Measurements from ENCODE around the gene IFNA14.
"Not testable (repeated sequence)": the region's sequence is repeated elsewhere in the genome, so short reads cannot be mapped to it uniquely, and the experiment has no call there.

Gene IFNA14

DNA sequence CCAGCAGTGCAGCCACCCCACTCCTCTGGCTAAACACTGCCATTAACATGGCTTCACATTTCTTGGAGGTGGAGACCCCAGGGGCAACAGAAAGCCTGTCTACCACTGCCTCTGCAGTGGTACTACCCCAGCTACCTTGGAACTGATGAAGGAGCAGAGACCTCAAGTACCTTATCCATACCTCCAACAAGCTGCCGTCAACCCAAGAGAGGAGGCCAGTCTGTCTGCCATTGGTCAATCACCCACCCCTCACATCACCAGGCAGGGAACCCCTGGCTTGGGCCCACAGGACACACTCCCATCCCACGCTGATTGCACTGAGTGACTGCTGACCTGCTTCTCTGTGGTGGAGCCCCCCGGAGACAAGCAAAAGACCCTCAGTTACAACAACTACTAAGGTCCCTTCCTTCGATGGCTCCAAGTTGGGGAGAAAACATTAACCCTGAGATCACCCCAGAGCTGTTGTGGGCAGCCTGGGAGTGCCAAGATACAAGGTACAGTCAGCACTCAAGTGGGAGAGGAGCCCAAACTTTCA is 5.6 kb downstream of the IFNA14 start:
- Histone ChIP-seq H3K4me1 (ENCODE audit: insufficient read depth, low read length, poor library complexity, severe bottlenecking) (peaks cover 10% of the 10 kb centered on the region), H3K27me3 (ENCODE audit: insufficient read depth, low read length, poor library complexity, severe bottlenecking) (no peaks in the 10 kb centered on the region), H3K9ac (ENCODE audit: low read depth, low read length, poor library complexity, severe bottlenecking) (no peak overlapping the region), H4K20me1 (ENCODE audit: insufficient read depth, low read length, poor library complexity, severe bottlenecking) (no peaks in the 10 kb centered on the region), H3F3A (ENCODE audit: low read depth) (no peaks in the 10 kb centered on the region), H3K4me2 (ENCODE audit: low read depth, low read length, poor library complexity, severe bottlenecking) (no peak overlapping the region), H3K79me2 (ENCODE audit: insufficient read depth, low read length) (no peaks in the 10 kb centered on the region), H2AFZ (ENCODE audit: low read length) (no peak overlapping the region), H3K36me3 (ENCODE audit: insufficient read depth, low read length) (no peaks in the 10 kb centered on the region), H3K4me3 (ENCODE audit: low read length, poor library complexity, severe bottlenecking) (no peak overlapping the region), H3K9me3 (ENCODE audit: insufficient read depth, low read depth, low read length) (no peaks in the 10 kb centered on the region), H3K9me2 (replicated peaks; ENCODE audit: low read depth, low read length) (no peaks in the 10 kb centered on the region)
- TF ChIP-seq, protein P1, sequence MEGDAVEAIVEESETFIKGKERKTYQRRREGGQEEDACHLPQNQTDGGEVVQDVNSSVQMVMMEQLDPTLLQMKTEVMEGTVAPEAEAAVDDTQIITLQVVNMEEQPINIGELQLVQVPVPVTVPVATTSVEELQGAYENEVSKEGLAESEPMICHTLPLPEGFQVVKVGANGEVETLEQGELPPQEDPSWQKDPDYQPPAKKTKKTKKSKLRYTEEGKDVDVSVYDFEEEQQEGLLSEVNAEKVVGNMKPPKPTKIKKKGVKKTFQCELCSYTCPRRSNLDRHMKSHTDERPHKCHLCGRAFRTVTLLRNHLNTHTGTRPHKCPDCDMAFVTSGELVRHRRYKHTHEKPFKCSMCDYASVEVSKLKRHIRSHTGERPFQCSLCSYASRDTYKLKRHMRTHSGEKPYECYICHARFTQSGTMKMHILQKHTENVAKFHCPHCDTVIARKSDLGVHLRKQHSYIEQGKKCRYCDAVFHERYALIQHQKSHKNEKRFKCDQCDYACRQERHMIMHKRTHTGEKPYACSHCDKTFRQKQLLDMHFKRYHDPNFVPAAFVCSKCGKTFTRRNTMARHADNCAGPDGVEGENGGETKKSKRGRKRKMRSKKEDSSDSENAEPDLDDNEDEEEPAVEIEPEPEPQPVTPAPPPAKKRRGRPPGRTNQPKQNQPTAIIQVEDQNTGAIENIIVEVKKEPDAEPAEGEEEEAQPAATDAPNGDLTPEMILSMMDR (conservative IDR thresholded peaks at IDR 0.05; ENCODE audit: low read length) = no peak
- TF ChIP-seq EZH2phosphoT487 (IDR thresholded peaks at IDR 0.05; ENCODE audit: borderline replicate concordance) = no peak

DNA sequence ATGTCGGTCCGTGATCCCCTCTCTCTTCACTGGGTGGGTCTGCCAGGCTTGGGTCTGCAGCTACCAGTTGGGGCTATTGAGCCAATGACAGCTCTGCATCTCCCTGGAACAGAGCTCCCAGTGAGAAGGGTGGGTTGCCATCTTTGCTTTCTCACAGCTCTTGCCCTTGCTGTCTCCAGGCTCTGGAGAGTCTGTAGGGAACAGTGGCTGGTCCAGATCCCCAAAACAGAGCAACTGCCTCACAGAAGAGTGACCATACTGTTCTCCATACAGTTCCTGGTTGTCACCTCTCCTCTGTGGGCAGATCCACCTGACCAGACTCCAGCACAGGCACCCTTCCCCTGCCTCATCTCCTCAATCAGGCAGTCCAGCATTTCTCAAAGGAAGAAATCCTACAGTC is 6.5 kb downstream of the IFNA14 start:
- no peaks in the 10 kb centered on the region for H3K27me3 ChIP-seq (ENCODE audit: insufficient read depth, low read length, poor library complexity, severe bottlenecking)
- H3F3A ChIP-seq (ENCODE audit: low read depth) = no peaks in the 10 kb centered on the region
- no peak overlapping the region for H3K9ac ChIP-seq (ENCODE audit: low read depth, low read length, poor library complexity, severe bottlenecking)
- H4K20me1 ChIP-seq (ENCODE audit: insufficient read depth, low read length, poor library complexity, severe bottlenecking) = no peaks in the 10 kb centered on the region
- H3K36me3 ChIP-seq (ENCODE audit: insufficient read depth, low read length) = no peaks in the 10 kb centered on the region
- H2AFZ ChIP-seq (ENCODE audit: low read length) = no peak overlapping the region
- H3K79me2 ChIP-seq (ENCODE audit: insufficient read depth, low read length) = no peaks in the 10 kb centered on the region
- H3K4me3 ChIP-seq (ENCODE audit: low read length, poor library complexity, severe bottlenecking) = no peak overlapping the region
- no peaks in the 10 kb centered on the region for H3K9me2 ChIP-seq (replicated peaks; ENCODE audit: low read depth, low read length)
- H3K4me1 ChIP-seq (ENCODE audit: insufficient read depth, low read length, poor library complexity, severe bottlenecking) = peaks cover 10% of the 10 kb centered on the region
- TF ChIP-seq, protein P1 (conservative IDR thresholded peaks at IDR 0.05; ENCODE audit: low read length) = no peak
- no peak for TF ChIP-seq EZH2phosphoT487 (IDR thresholded peaks at IDR 0.05; ENCODE audit: borderline replicate concordance)
- no peak overlapping the region for H3K4me2 ChIP-seq (ENCODE audit: low read depth, low read length, poor library complexity, severe bottlenecking)
- no peaks in the 10 kb centered on the region for H3K9me3 ChIP-seq (ENCODE audit: insufficient read depth, low read depth, low read length)

DNA sequence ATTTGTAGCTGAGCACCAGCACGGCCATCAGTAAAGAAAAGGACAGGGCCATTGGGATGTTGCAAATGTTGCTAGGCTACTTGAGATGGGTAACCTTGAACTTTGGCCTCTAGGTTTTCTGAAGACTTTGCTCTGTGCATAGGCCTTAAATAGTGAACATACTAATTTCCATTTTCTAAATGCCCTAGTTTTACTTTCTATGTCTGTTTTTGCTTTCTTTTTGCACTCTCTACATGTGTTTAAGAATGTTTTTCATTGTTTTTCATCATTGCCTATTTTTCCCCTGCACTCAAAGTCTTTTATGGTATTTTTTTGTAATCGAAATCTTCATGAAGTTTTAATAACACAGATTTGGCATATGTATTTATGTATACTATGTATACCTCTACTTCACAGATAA is 11.7 kb downstream of the IFNA14 start, which contains the start of gene IFNA17:
Gene IFNA17 (minus strand): TSS at position 101 of the 400 bp plus-strand sequence. CDS start 49 bp downstream, at position 52.
- no peaks in the 10 kb centered on the region for H3K9me2 ChIP-seq (replicated peaks; ENCODE audit: low read depth, low read length)
- H3K9me3 ChIP-seq (ENCODE audit: insufficient read depth, low read depth, low read length) = no peaks in the 10 kb centered on the region
- no peak within 1 kb of the TSS for H3K4me3 ChIP-seq (ENCODE audit: low read length, poor library complexity, severe bottlenecking)
- no peak for TF ChIP-seq EZH2phosphoT487 (IDR thresholded peaks at IDR 0.05; ENCODE audit: borderline replicate concordance)
- TF ChIP-seq, protein P1 (conservative IDR thresholded peaks at IDR 0.05; ENCODE audit: low read length) = no peak
- no peak within 1 kb of the TSS for H2AFZ ChIP-seq (ENCODE audit: low read length)
- no peak within 1 kb of the TSS for H3K9ac ChIP-seq (ENCODE audit: low read depth, low read length, poor library complexity, severe bottlenecking)
- H3K27me3 ChIP-seq (ENCODE audit: insufficient read depth, low read length, poor library complexity, severe bottlenecking) = no peaks in the 10 kb centered on the region
- H3K79me2 ChIP-seq (ENCODE audit: insufficient read depth, low read length) = no peaks in the 10 kb centered on the region
- H3K36me3 ChIP-seq (ENCODE audit: insufficient read depth, low read length) = no peaks in the 10 kb centered on the region
- no peak within 1 kb of the TSS for H3K4me2 ChIP-seq (ENCODE audit: low read depth, low read length, poor library complexity, severe bottlenecking)
- no peaks in the 10 kb centered on the region for H3K4me1 ChIP-seq (ENCODE audit: insufficient read depth, low read length, poor library complexity, severe bottlenecking)
- no peaks in the 10 kb centered on the region for H3F3A ChIP-seq (ENCODE audit: low read depth)
- no peaks in the 10 kb centered on the region for H4K20me1 ChIP-seq (ENCODE audit: insufficient read depth, low read length, poor library complexity, severe bottlenecking)

DNA sequence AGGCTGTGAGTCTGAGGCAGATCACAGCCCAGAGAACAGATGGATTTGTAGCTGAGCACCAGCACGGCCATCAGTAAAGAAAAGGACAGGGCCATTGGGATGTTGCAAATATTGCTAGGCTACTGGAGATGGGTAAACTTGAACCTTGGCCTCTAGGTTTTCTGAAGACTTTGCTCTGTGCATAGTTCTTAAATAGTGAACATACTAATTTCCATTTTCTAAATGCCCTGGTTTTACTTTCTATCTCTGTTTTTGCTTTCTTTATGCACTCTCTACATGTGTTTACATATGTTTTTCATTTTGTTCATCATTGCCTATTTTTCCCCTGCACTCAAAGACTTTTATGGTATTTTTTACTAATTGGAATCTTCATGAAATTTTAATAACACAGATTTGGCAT is 22.6 kb downstream of the IFNA14 start, which contains the start of gene IFNA16:
Gene IFNA16 (minus strand): TSS at position 101 of the 400 bp plus-strand sequence. CDS start 6 bp downstream, at position 95.
- H3K9me3 ChIP-seq (ENCODE audit: insufficient read depth, low read depth, low read length); H3K36me3 ChIP-seq (ENCODE audit: insufficient read depth, low read length); H4K20me1 ChIP-seq (ENCODE audit: insufficient read depth, low read length, poor library complexity, severe bottlenecking); H3K4me1 ChIP-seq (ENCODE audit: insufficient read depth, low read length, poor library complexity, severe bottlenecking); H3K4me3 ChIP-seq (ENCODE audit: low read length, poor library complexity, severe bottlenecking); H3F3A ChIP-seq (ENCODE audit: low read depth); H3K79me2 ChIP-seq (ENCODE audit: insufficient read depth, low read length); H2AFZ ChIP-seq (ENCODE audit: low read length); H3K4me2 ChIP-seq (ENCODE audit: low read depth, low read length, poor library complexity, severe bottlenecking); H3K27me3 ChIP-seq (ENCODE audit: insufficient read depth, low read length, poor library complexity, severe bottlenecking); H3K9ac ChIP-seq (ENCODE audit: low read depth, low read length, poor library complexity, severe bottlenecking); H3K9me2 ChIP-seq (replicated peaks; ENCODE audit: low read depth, low read length): not testable (repeated sequence)
